ENCODE measurements around the gene HDAC4. TPM values are rescaled to one million over a fixed set of nuclear protein-coding genes. Genes with fewer than 3 reads are reported as not detected.

The HDAC4 gene
- total RNA-seq, 1 donor from 2014 or later = 39.0 TPM

GRCh38 chr2:239105234-239105633 lies 295.6 kb downstream of the HDAC4 start:
- TF ChIP-seq, protein P1, sequence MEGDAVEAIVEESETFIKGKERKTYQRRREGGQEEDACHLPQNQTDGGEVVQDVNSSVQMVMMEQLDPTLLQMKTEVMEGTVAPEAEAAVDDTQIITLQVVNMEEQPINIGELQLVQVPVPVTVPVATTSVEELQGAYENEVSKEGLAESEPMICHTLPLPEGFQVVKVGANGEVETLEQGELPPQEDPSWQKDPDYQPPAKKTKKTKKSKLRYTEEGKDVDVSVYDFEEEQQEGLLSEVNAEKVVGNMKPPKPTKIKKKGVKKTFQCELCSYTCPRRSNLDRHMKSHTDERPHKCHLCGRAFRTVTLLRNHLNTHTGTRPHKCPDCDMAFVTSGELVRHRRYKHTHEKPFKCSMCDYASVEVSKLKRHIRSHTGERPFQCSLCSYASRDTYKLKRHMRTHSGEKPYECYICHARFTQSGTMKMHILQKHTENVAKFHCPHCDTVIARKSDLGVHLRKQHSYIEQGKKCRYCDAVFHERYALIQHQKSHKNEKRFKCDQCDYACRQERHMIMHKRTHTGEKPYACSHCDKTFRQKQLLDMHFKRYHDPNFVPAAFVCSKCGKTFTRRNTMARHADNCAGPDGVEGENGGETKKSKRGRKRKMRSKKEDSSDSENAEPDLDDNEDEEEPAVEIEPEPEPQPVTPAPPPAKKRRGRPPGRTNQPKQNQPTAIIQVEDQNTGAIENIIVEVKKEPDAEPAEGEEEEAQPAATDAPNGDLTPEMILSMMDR (conservative IDR thresholded peaks at IDR 0.05) = no peak
- H3K4me1 Mint-ChIP-seq (ENCODE audit: unreplicated experiment) = no peaks in the 10 kb centered on the region
- no peak for DNase-seq (ENCODE audit: extremely low spot score, unreplicated experiment)
- no peaks in the 10 kb centered on the region for H3K9me3 Mint-ChIP-seq
- H3K27ac Mint-ChIP-seq = no peak overlapping the region
- no peak overlapping the region for H3K4me3 Mint-ChIP-seq
- peaks cover 6% of the 10 kb centered on the region for H3K36me3 Mint-ChIP-seq
- H3K27me3 Mint-ChIP-seq = no peaks in the 10 kb centered on the region

- Mint-ChIP-seq H3K27me3 (no peaks in the 10 kb centered on the region), H3K9me3 (no peaks in the 10 kb centered on the region), H3K4me1 (ENCODE audit: unreplicated experiment) (no peaks in the 10 kb centered on the region), H3K4me3 (no peak overlapping the region), H3K36me3 (peaks cover 9% of the 10 kb centered on the region), H3K27ac (no peak overlapping the region)
- DNase-seq (ENCODE audit: extremely low spot score, unreplicated experiment) = no peak
- TF ChIP-seq, protein P1 (conservative IDR thresholded peaks at IDR 0.05) = no peak
Observed at GRCh38 chr2:239104800-239105199, 296.0 kb downstream of the HDAC4 start.

- Mint-ChIP-seq H3K27me3 (no peaks in the 10 kb centered on the region), H3K4me3 (no peak overlapping the region), H3K4me1 (ENCODE audit: unreplicated experiment) (no peaks in the 10 kb centered on the region), H3K36me3 (peaks cover 9% of the 10 kb centered on the region), H3K27ac (no peak overlapping the region), H3K9me3 (no peaks in the 10 kb centered on the region)
- TF ChIP-seq, protein P1 (conservative IDR thresholded peaks at IDR 0.05) = no peak
- no peak for DNase-seq (ENCODE audit: extremely low spot score, unreplicated experiment)
Observed at GRCh38 chr2:239103125-239104098, 297.4 kb downstream of the HDAC4 start.

DNA sequence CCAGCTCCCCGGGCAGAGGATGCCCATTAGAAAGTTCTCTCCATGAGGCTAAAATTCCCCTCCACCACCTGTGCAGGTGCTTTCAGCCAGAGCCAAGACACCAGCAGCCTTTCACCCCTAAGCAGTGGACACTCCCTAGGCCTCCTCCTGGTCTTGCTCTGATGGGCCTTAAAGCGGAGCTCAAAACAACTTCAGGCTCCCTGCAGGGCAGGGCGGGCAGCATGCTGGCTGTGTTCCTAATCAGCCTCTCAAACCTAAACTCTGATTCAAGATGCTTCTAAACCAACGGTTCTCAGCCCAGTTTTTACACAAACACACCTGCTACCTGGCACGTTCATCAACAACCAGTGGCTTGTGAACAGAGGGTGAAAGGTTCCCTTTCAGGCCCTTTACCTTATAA lies 298.6 kb downstream of the HDAC4 start:
- Mint-ChIP-seq H3K36me3 (peaks cover 9% of the 10 kb centered on the region), H3K27ac (no peak overlapping the region), H3K9me3 (no peaks in the 10 kb centered on the region), H3K27me3 (no peaks in the 10 kb centered on the region), H3K4me1 (ENCODE audit: unreplicated experiment) (no peaks in the 10 kb centered on the region), H3K4me3 (no peak overlapping the region)
- TF ChIP-seq, protein P1 (conservative IDR thresholded peaks at IDR 0.05) = no peak
- DNase-seq (ENCODE audit: extremely low spot score, unreplicated experiment) = no peak

DNA sequence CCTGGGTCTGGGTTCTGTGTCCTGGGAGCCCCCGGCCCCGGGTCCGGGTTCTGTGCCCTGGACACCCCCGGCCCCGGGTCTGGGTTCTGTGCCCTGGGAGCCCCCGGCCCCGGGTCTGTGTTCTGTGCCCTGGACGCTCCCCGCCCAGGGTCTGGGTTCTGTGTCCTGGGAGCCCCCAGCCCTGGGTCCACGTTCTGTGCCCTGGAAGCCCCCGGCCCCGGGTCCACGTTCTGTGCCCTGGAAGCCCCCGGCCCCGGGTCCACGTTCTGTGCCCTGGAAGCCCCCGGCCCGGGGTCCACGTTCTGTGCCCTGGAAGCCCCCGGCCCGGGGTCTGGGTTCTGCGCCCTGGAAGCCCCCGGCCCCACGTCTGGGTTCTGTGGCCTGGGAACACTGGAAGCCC lies 299.0 kb downstream of the HDAC4 start:
- Mint-ChIP-seq H3K27ac (no peak overlapping the region), H3K27me3 (no peaks in the 10 kb centered on the region), H3K4me1 (ENCODE audit: unreplicated experiment) (no peaks in the 10 kb centered on the region), H3K36me3 (peaks cover 9% of the 10 kb centered on the region), H3K9me3 (no peaks in the 10 kb centered on the region), H3K4me3 (no peak overlapping the region)
- TF ChIP-seq, protein P1 (conservative IDR thresholded peaks at IDR 0.05) = no peak
- no peak for DNase-seq (ENCODE audit: extremely low spot score, unreplicated experiment)

Measured in type B pancreatic cell (in vitro differentiated cells).